Measurements from ENCODE around the gene KRTAP16-1.
"Not testable (repeated sequence)": the region's sequence is repeated elsewhere in the genome, so short reads cannot be mapped to it uniquely, and the experiment has no call there.

KRTAP16-1 gene, protein sequence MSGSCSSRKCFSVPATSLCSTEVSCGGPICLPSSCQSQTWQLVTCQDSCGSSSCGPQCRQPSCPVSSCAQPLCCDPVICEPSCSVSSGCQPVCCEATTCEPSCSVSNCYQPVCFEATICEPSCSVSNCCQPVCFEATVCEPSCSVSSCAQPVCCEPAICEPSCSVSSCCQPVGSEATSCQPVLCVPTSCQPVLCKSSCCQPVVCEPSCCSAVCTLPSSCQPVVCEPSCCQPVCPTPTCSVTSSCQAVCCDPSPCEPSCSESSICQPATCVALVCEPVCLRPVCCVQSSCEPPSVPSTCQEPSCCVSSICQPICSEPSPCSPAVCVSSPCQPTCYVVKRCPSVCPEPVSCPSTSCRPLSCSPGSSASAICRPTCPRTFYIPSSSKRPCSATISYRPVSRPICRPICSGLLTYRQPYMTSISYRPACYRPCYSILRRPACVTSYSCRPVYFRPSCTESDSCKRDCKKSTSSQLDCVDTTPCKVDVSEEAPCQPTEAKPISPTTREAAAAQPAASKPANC

DNA sequence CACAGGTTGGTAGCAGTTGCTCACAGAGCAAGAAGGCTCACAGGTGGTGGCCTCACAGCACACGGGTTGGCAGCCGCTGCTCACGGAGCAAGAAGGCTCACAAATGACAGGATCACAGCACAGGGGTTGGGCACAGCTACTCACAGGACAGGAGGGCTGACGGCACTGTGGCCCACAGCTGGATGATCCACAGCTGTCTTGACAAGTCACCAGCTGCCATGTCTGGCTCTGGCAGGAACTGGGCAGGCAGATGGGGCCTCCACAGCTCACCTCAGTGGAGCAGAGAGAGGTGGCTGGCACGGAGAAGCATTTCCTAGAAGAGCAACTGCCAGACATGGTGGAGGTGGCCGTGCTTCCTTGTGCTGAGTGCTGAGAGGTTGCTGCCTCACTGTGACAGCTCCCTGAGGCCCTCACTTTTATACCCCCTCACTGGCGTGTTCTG, at the start of gene KRTAP16-1:
Gene KRTAP16-1 (minus strand): TSS at position 392 of the 442 bp plus-strand sequence. CDS start 56 bp downstream, at position 336.
- DNase-seq (ENCODE audit: low spot score) = no peak

DNA sequence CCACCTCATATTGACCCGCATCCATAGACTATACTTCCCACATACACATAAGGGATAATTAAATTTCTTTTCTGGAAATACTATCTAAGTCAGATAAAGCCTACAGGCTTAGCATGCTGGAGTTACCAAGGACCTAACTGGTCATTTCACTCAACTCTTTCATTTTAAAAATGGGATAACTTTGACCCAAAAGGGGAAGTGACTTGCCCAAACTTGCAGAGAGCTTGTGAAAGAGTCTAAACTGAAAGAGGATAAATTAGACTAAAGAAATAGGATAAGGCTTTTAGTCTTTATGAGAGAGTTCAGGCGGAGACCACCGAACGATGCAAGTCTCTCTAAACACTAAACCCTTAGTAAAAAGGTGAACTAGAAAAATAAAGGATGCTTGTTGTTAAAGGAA, 45.4 kb upstream of the KRTAP16-1 start:
- DNase-seq (ENCODE audit: low spot score) = no peak

DNA sequence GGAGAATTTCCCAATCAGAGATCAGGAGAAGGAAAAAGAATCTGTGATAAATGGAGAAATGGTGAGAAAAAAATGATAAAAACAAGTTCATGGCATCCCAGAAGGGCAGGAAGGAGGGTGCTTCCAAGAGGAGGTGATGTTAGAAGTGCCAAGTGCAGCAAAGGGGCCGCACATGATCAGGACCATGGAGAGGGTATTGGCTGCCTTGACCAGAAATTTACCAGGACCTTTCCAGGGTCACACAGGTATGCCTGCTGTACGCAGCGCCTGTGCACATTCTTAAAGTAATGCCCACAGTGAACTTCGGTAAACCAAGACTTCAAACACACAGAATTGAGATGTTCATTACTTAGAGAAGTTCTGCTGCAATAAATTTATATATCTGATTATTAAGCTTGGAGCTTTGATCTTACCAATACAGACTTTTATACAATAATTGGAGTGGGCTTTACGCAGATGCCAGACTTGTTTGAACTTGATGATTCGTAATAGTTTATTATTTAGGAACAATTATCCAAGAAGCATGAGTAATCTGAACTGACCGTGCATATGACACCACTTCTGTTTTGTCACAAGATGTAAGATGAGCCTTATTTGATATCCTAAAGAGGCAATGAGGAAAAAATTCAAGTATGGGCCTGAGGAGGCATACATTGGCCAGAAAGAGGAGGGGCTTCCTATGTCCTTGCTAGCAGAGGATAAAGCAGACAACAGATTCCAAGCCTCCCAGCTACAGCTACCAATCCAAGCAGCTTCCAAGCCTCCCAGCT, 43.7 kb upstream of the KRTAP16-1 start:
- no peak for DNase-seq (ENCODE audit: low spot score)

DNA sequence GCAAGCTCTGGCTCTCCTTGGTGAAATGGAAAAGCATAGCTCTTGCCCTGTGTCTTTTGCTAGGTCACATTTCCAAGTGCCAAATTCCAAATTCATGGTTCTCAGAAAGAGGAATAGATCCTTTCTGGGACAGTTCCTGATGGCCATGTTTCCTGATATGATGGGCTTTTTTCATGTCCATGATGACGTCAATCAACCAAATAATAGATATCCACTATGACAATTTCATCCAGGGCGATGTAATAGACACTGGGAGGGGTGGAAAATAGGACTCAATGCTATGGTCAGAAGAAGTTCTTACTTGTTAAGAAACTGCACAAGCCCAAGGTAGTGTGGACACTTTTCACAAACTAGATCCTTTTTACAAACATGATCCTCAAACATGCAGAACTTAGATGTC, 42.1 kb upstream of the KRTAP16-1 start:
- DNase-seq (ENCODE audit: low spot score) = no peak

DNA sequence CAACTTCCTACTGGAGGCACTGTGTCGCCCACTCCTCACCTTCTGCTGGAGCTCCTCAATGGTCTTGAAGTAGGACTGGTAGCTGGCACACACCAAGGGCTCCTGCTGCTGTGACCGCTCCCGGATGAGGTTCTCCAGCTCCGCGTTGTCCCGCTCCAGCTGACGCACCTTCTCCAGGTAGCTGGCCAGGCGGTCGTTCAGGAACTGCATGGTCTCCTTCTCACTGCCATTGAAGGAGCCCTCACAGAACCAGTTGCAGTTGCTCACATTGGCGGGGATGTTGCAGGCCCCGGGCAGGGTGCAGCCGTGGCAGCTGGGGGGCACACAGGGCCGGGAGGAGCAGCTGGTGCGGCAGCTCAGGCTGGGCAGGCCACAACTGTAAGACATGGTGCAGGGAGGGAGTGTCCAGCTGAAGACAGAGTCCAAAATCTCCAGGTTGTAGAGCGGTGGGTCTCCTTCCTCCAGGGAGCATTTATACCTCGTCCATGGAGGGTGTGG, 41.3 kb upstream of the KRTAP16-1 start, which contains the start of gene KRT33A:
Gene KRT33A (minus strand): TSS at position 448 of the 498 bp plus-strand sequence. CDS start 61 bp downstream, at position 387.
- DNase-seq (ENCODE audit: low spot score) = not testable (repeated sequence)

DNA sequence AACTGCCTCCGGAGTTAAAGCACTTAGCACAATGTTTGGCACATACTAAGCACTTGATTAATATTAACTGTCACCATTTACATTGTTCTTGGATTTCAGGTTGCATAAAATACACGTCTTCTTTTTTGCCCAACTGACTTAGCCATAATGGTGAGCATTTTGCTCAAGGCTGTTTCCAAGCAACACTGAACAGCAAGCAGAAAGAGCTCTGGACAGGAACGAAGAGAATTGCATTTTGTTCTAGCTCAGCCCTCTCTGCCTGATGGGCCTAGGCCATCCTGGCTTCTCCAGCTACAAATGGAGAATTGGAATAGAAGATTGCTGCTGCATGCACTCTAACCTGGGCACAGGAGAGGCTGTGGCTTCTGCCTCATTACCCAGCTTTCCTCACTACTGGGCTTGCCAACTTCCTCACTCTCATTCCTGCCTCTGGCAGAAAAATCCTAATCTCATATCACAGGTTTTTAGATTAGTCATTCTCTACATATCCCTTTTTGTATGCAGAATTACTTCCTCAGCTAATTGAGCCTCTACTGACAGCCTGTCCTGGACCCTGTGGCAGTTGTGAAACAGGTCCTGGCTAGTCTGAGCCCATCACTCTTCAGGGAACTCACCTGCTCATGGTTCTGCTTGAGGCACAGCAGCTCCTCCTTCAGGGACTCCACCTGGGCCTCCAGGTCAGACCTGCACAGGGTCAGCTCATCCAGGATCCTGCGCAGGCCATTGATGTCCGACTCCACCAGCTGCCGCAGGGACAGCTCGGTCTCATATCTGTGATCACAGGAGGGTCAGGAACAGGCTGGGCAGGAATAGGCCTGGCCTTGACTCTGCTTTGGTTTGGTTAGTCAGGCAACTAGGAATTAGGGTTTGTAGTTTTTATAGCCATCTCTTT, 39.0 kb upstream of the KRTAP16-1 start:
- DNase-seq (ENCODE audit: low spot score) = no peak

DNA sequence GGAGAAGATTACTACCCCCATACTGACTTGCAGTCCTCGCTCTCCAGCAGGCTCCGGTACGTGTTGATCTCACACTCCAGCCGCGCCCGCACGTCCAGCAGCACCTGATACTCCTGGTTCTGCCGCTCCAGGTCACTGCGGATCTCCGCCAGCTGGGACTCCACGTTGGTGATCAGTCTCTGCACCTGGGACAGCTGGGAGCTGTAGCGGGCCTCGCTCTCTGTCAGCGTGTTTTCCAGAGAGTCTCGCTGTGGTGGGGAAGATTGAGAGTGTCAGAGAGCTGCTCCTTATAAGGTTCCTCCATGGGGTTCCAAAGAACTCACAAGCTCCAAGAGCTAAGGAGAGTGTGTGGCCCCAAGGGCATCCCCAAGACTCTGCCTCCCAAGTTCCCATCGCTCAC, 37.3 kb upstream of the KRTAP16-1 start:
- not testable (repeated sequence) for DNase-seq (ENCODE audit: low spot score)

DNA sequence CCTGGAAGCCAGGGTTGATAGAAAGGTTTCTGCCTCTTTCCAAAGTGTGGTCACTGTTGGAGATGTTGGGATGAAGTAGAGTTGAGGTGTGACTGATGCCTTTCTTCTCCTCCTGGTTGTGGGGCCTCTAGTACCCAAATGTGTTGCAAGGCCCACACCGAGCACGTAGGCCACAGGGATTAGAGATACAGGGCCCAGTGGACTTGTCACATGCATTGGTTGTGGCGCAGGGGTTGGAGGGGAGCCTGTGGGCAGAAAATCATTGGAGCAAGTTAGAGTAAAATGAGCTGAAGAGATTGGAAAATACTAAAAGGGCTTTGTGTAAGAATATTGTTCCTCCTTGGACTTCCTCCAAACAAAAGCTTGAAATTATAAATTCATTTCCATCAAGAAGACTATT, 36.9 kb upstream of the KRTAP16-1 start:
- DNase-seq (ENCODE audit: low spot score) = no peak

DNA sequence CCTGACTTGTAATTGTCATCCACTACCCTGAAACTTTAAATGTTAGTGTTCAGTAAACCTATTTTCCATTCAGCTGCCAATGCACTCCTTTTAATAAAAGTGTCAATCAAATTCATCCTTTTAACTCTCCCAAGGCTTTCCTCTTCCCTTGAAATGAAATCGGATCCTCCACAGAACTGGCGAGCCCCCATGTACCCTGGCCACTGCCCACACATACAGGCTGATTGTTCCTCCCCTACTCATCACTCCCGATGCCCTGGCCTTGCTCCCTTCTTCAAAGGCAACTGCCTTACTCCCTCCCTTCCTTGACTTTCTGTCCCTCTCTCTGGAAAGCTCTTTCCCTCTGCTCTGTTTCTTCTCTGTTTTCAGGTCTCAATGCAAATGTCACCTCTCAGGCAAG, 33.9 kb upstream of the KRTAP16-1 start:
- no peak for DNase-seq (ENCODE audit: low spot score)

DNA sequence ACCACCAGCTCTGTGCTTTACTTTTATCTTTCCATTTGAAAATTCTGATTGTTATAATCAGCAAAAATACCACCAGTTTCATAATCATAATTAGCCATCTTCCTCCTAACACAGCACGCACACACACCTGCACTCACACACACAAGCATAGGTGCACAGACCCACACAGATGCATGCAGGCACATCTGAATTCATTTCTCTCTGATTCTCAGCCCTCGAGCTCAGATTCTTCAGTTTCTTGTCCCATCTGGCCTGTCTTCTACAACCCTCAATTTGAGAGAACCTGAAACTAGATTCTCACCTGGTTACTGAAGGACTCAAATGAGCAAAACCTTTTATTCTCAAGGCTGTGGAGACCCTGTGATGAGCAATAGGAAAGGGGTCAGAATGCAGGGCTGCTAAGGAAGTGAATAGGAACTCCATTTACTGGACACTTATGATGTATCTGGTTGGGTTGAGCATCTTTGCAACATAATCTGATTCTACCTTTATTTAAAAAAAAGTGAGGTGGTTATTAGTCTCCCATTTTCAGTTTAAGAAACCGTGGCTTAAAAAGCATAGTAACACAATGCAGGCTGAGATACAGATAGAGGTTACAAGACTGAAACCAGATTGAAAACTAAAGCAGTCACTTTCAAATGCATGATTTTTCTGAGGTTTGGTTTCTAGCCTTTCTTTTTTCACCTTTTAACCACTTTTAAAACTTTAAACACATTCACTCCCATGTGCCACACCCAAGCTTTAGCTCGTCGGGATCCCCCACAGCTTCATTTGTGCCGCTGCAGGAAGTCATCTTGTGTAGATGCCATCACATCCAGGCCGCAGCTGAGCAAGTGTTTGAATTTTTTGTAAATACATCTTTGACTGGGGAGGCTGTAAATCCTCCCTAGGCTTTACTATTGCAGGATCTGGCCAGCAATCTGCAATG, 32.1 kb upstream of the KRTAP16-1 start:
- DNase-seq (ENCODE audit: low spot score) = no peak

DNA sequence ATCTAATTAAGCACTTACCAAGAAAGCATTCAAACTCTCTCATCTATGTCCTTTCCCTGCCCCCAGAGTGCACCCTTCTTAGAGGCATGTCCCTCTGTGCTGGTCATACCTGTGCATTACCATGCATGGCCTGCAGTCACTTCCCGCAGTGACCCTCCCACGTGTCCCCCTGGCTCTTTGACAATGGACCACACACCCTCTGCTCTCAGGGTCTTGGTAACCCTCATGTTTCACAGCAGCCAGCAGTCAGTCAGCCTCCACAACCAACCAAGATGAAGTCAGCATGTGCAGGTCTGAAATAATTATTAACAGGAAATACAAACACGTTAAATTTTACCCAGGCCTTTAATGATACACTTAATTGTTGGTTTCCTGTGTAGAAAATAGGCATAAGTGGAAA, 31.4 kb upstream of the KRTAP16-1 start:
- DNase-seq (ENCODE audit: low spot score) = no peak

DNA sequence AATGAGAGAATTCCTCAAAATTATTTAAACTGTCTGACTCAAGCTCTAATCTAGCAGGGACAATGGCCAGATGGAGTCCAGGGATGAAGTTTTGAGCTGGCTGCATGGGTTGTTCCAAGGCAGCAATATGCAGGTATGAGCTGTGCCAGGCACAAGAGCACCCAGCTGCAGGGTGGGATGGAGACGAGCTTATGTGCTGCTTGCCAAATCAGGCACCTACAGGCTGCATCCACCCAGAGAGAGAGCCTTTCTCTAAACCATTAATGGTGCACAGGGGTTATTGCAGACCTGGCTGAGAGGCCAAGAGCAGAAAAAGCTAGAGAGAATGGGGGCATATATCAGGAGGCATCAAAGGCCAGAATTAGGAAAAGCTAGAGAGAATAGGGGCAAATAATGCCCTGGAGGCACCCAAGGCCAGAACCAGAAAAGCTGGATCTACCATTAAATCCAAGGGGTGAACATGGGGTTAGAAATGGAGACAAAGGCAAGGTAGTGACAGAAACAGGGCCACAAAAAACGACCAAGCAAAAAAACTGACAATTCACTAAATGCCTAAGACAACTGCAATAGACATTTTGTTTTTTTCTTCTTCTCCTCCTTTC, 30.6 kb upstream of the KRTAP16-1 start:
- DNase-seq (ENCODE audit: low spot score) = no peak

DNA sequence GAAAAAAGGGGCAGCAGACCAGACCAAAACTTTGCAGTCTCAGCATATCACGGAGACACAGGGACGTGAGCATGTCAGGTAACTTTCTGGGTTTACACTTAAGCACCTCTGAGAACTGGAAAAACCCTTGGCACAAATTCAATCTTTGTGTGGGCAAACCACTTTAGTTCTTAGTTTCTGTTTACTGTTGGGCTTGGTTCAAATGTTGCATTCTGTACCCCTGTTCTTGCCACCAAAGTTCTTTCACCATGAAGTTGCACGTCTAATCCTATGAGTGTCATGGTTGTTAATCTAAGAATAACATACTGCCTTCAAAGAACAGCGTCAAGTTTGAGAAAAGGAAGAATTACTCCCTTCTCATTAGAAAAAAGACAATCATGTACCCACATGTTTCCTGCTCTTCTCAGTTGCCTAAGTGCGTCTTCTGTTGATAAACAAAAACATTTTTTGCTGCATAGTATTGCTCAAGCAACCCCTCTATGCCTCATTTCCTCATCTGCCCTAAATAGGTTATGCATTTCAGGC, 29.9 kb upstream of the KRTAP16-1 start:
- no peak for DNase-seq (ENCODE audit: low spot score)

DNA sequence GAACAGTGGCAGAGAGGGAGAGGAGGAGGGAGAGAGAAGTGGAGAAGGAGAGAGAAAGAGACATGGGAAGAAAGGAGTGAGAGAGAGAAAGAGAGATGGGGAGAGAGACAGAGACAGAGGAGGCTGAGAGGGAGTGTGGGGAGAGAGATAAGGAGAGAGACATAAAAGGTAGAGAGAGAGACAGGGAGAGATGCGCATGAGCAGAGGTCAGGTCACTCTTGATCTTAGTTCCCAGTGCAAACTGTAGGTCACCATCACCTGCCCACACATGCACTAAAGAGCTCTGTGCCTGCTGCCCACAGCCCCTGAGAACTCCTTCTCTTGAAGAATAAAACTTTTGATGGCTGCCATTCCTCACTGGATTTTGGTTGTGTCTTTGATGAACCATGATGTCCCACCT, 26.6 kb upstream of the KRTAP16-1 start:
- no peak for DNase-seq (ENCODE audit: low spot score)

DNA sequence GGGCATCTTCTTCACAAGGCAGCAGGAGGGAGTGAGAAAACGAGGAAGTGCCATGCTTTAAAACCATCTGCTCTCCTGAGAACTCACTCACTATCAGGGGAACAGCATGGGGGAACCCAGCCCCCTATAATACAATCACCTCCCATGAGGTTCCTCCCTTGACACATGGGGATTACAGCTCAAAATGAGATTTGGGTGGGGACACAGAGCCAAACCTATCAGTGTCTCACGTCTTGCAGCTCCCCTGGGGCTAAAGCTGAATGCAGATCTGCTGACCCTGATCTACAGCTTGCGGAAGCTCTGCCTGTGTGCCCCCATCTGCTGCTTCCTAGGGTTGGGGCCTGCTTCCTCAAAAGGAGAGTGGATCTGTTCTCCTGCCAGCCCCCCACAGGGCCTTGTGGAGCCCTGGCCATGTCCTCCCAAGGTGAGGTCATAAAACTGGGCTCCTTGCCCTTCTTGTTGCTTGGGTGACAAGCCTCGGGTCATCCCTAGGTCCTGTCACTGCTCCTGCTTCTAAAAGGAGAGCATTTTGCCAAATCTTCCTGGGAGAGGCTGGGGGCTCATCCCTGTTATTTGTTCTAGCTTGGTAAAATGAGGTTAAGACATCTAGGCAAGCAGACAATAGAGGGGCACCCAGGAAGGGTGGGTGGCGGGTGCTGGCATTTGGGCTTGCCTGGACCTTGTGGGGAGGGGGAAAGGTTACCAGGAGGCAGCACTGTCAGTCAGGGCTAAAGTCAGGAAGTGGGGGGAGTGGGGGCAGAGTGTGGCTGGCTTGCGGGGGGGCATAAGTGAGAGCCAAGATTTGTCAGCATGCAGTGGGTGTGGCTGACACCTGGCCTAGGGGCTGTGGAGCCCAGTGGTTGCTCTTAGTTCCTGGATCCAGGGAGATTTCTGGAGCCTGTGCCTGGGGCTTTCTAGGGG, 25.5 kb upstream of the KRTAP16-1 start:
- DNase-seq (ENCODE audit: low spot score) = no peak

DNA sequence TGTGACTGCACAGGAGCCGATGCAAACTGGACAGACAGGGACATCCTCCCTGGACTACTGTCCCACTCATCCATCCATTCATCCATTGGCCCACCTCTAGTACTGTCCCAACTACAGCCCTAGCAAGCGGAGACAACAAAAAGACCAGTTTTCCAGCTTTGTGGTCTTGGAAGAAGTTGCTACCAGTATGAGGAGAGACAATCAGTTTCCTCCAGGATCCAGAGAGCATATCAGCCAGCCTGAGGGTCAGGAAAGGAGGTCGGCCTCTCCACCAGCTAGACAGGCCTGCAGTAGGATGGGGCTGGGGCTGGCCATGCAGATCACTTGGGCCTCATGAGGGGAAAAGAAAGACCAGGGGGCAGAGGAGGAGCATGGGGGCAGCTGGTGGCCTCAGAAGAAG, 24.7 kb upstream of the KRTAP16-1 start:
- DNase-seq (ENCODE audit: low spot score) = no peak

DNA sequence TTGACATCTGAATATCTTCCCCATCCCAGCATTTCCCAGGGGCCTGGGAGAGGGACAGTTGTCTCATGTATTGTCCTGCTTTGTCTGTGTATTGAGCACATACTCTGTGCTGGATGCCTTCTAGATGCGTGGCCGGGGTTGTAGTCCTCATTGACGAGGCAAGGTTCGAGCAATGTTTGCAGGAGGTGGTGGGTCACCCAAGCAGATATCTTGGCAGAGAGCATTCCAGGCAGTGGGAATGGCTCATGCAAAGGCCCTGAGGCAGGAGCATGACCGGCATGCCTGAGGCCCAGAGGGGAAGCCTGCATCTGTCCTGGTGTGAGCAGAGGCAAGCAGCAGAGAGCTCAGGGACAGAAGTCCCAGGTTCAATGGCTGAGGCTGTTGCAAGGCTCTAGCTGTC, 24.0 kb upstream of the KRTAP16-1 start:
- DNase-seq (ENCODE audit: low spot score) = no peak

DNA sequence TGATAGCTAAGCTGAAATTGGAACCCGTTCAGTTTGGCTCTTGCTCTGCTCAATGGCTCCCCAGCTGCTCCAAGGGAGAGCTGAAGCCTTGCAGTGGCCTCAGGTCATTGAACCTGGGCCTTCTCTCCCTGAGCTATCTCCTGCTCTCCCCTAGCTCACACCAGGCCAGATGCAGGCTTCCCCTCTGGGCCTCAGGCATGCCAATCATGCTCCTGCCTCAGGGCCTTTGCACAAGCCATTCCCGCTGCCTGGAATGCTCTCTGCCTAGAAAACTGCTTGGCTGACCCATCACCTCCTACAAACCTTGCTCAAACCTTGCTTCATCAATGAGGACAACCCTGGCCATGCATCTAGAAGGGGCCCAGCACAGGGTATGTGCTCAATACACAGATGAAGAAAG, 23.1 kb upstream of the KRTAP16-1 start:
- DNase-seq (ENCODE audit: low spot score) = no peak

DNA sequence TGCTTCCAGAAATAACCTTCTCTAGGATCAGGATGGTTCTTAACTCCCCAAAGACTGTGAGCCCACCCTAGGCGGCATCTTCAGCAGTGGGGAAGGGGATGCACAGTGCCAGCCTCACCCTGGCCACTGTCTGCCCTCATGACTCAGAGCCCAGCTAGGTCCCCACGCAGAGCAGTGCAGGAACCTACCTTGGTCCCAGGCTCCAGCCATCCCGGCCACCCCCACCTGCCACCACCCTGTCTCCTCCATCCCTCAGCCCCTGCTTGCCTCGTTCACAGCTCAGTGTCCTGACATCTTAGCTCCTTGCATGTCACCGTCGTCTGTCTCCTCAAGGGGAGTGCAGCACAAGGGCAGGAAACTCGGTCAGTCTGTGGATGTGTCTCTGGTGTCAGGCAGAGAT, 22.5 kb upstream of the KRTAP16-1 start:
- no peak for DNase-seq (ENCODE audit: low spot score)

Measured in pons (tissue), 1 donor.